Measurements from ENCODE around the gene TLR3.

TLR3 gene

GRCh38 chr4:186078981-186079638 is 10.2 kb downstream of the TLR3 start:
- Histone ChIP-seq H3K27me3 (ENCODE audit: insufficient read depth, low read depth) (no peaks in the 10 kb centered on the region), H3K4me3 (IDR thresholded peaks at IDR 0.05; ENCODE audit: insufficient read depth, low read depth, low read length) (no peak overlapping the region), H3K4me1 (ENCODE audit: low read depth, poor library complexity, severe bottlenecking) (no peaks in the 10 kb centered on the region), H3K79me2 (ENCODE audit: insufficient read depth, low read depth) (no peaks in the 10 kb centered on the region), H4K20me1 (ENCODE audit: insufficient read depth) (no peaks in the 10 kb centered on the region), H2AFZ (ENCODE audit: low read depth) (no peak overlapping the region), H3K4me2 (no peak overlapping the region), H3K36me3 (ENCODE audit: insufficient read depth) (no peaks in the 10 kb centered on the region), H3K27ac (no peak overlapping the region), H3K9ac (no peak overlapping the region)
- no peak for TF ChIP-seq CTCF (conservative IDR thresholded peaks at IDR 0.05; ENCODE audit: low read depth, low read length)

DNA sequence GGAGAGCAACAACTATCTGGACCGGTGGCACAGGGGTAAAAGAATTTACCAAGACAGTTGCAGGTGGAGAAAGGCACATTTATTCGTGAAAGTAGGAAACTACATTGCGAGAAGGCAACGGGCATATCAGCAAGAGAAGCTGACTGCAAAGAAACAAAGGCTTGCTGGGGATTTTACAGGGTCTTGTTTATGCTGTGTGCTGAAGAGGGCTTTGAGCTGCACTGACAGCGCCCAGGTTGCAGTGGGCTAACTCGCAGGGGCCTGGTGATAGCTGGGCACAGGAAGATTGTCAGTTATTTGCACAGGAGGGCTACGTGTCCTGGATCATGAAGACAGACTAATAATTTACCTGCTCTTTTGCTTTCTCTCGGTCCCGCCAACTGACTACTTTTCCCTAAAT is 10.7 kb downstream of the TLR3 start:
- Histone ChIP-seq H3K4me1 (ENCODE audit: low read depth, poor library complexity, severe bottlenecking) (no peaks in the 10 kb centered on the region), H3K4me2 (no peak overlapping the region), H3K4me3 (IDR thresholded peaks at IDR 0.05; ENCODE audit: insufficient read depth, low read depth, low read length) (no peak overlapping the region), H3K9ac (no peak overlapping the region), H4K20me1 (ENCODE audit: insufficient read depth) (no peaks in the 10 kb centered on the region), H3K79me2 (ENCODE audit: insufficient read depth, low read depth) (no peaks in the 10 kb centered on the region), H3K36me3 (ENCODE audit: insufficient read depth) (no peaks in the 10 kb centered on the region), H2AFZ (ENCODE audit: low read depth) (no peak overlapping the region), H3K27ac (no peak overlapping the region), H3K27me3 (ENCODE audit: insufficient read depth, low read depth) (no peaks in the 10 kb centered on the region)
- no peak for TF ChIP-seq CTCF (conservative IDR thresholded peaks at IDR 0.05; ENCODE audit: low read depth, low read length)

DNA sequence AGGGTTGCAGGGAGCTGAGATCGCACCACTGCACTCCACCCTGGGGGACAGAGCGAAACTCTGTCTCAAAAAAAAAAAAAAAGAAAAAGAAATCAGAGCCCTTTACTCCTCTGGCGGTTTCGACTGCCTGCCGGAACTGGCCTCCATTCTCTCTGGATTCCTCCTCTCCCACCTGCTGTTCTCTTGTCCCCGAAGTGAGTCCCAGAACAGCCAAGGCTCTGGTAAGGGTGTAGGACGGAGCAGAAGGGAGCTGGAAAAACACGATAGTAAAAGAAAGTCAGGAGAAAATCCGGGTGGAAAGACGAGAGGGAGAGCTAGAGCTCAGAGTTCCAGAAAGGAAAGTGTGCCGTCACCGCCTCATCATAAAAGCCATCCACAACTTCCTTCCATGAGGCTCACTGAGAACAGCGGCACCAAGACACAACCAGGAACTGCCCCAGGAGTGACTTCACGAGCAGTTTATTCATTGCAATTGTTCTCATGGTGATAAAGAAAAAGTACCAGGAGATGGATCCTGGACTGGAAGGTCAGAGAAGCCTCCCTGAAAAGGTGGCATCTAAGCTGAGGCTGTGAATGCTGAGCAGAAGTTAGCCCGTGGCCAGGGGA is 12.3 kb downstream of the TLR3 start:
- no peaks in the 10 kb centered on the region for H3K79me2 ChIP-seq (ENCODE audit: insufficient read depth, low read depth)
- no peaks in the 10 kb centered on the region for H3K27me3 ChIP-seq (ENCODE audit: insufficient read depth, low read depth)
- H4K20me1 ChIP-seq (ENCODE audit: insufficient read depth) = no peaks in the 10 kb centered on the region
- no peak overlapping the region for H3K4me3 ChIP-seq (IDR thresholded peaks at IDR 0.05; ENCODE audit: insufficient read depth, low read depth, low read length)
- no peaks in the 10 kb centered on the region for H3K4me1 ChIP-seq (ENCODE audit: low read depth, poor library complexity, severe bottlenecking)
- no peak overlapping the region for H3K4me2 ChIP-seq
- H3K9ac ChIP-seq = no peak overlapping the region
- no peaks in the 10 kb centered on the region for H3K36me3 ChIP-seq (ENCODE audit: insufficient read depth)
- TF ChIP-seq CTCF (conservative IDR thresholded peaks at IDR 0.05; ENCODE audit: low read depth, low read length) = no peak
- no peak overlapping the region for H2AFZ ChIP-seq (ENCODE audit: low read depth)
- no peak overlapping the region for H3K27ac ChIP-seq

GRCh38 chr4:186082221-186082620 is 13.3 kb downstream of the TLR3 start:
- H4K20me1 ChIP-seq (ENCODE audit: insufficient read depth) = no peaks in the 10 kb centered on the region

More at GRCh38 chr4:186082221-186082620, 13.3 kb downstream of the TLR3 start:
- Histone ChIP-seq H3K9ac (no peak overlapping the region), H3K27ac (no peak overlapping the region), H3K36me3 (ENCODE audit: insufficient read depth) (no peaks in the 10 kb centered on the region), H3K4me3 (IDR thresholded peaks at IDR 0.05; ENCODE audit: insufficient read depth, low read depth, low read length) (no peak overlapping the region), H3K4me1 (ENCODE audit: low read depth, poor library complexity, severe bottlenecking) (no peaks in the 10 kb centered on the region), H3K27me3 (ENCODE audit: insufficient read depth, low read depth) (no peaks in the 10 kb centered on the region), H3K4me2 (no peak overlapping the region), H2AFZ (ENCODE audit: low read depth) (no peak overlapping the region), H3K79me2 (ENCODE audit: insufficient read depth, low read depth) (no peaks in the 10 kb centered on the region)
- no peak for TF ChIP-seq CTCF (conservative IDR thresholded peaks at IDR 0.05; ENCODE audit: low read depth, low read length)
